OCI-LY1 (cell line): ENCODE measurements around the gene ARL6IP5.

ENCODE experiments used
- H2AFZ ChIP-seq: fragments of 200-600 bp; sonication (generic), shearing (Covaris generic); 2 replicates; pipeline ENCODE4 v1.6.0; 2014; ENCODE audit warnings: antibody characterized with exemption, mild to moderate bottlenecking, low read length
- H3F3A ChIP-seq: fragments of 200-600 bp; sonication (generic), shearing (Covaris generic); 2 replicates; pipeline ENCODE4 v1.6.0; 2014; ENCODE audit warnings: mild to moderate bottlenecking, antibody characterized with exemption, low read length, moderate library complexity; ENCODE audit not compliant: insufficient read depth
- H3K27ac ChIP-seq: fragments of 200-600 bp; sonication (generic); 2 replicates; pipeline ENCODE4 v1.5.1; 2014; ENCODE audit warnings: low read length, mixed run types, mild to moderate bottlenecking, low read depth; ENCODE audit not compliant: poor library complexity, severe bottlenecking
- H3K27me3 ChIP-seq: fragments of 200-600 bp; sonication (generic); 2 replicates; pipeline ENCODE4 v1.6.0; 2014; ENCODE audit warnings: antibody characterized with exemption, mild to moderate bottlenecking, low read length, moderate library complexity; ENCODE audit not compliant: insufficient read depth
- H3K36me3 ChIP-seq: fragments of 200-600 bp; sonication (generic); 2 replicates; pipeline ENCODE4 v1.6.1; 2014; ENCODE audit warnings: mild to moderate bottlenecking, antibody characterized with exemption, low read length, moderate library complexity, mixed read lengths; ENCODE audit not compliant: insufficient read depth
- H3K4me1 ChIP-seq: fragments of 200-600 bp; sonication (generic); 2 replicates; pipeline ENCODE4 v1.5.1; 2014; ENCODE audit warnings: mild to moderate bottlenecking, low read length, moderate library complexity; ENCODE audit not compliant: insufficient read depth, severe bottlenecking
- H3K4me2 ChIP-seq: fragments of 200-600 bp; sonication (generic), shearing (Covaris generic); 2 replicates; pipeline ENCODE4 v1.6.1; 2014; ENCODE audit warnings: low read length
- H3K4me3 ChIP-seq: fragments of 200-600 bp; sonication (generic); 2 replicates; pipeline ENCODE4 v1.5.1; 2014; ENCODE audit warnings: low read length, low read depth, mild to moderate bottlenecking, mixed read lengths; ENCODE audit not compliant: poor library complexity, severe bottlenecking
- H3K79me2 ChIP-seq: fragments of 200-600 bp; shearing (Covaris generic); 2 replicates; pipeline ENCODE4 v1.6.1; 2016; ENCODE audit warnings: mixed run types, low read length, mixed read lengths; ENCODE audit not compliant: insufficient read depth
- H3K9ac ChIP-seq: fragments of 200-600 bp; sonication (generic), shearing (Covaris generic); 2 replicates; pipeline ENCODE4 v1.6.1; 2014; ENCODE audit warnings: mild to moderate bottlenecking, low read length, mixed read lengths
- H3K9me2 ChIP-seq: fragments of 200-600 bp; sonication (generic), shearing (Covaris generic); 2 replicates; pipeline ENCODE4 v1.6.1; 2014; ENCODE audit warnings: low read depth, mild to moderate bottlenecking, low read length, mixed read lengths
- H3K9me3 ChIP-seq: fragments of 200-600 bp; shearing (Covaris generic); 2 replicates; pipeline ENCODE4 v1.6.1; 2014; ENCODE audit warnings: low read length, mixed read lengths
- H4K20me1 ChIP-seq: fragments of 200-600 bp; sonication (generic), shearing (Covaris generic); 2 replicates; pipeline ENCODE4 v1.6.0; 2016; ENCODE audit warnings: mild to moderate bottlenecking, low read length; ENCODE audit not compliant: insufficient read depth
- EZH2 ChIP-seq: fragments of 200-600 bp; sonication (generic), shearing (Covaris generic); IDR thresholded peaks from 2 replicates; pipeline ENCODE4 v1.8.0; 2017; ENCODE audit warnings: borderline replicate concordance, mixed run types, mild to moderate bottlenecking, antibody characterized with exemption, low read length, moderate library complexity, mixed read lengths
- TF ChIP-seq, protein P1 (sequence below): fragments of 200-600 bp; sonication (generic), shearing (Covaris generic); IDR thresholded peaks from 2 replicates; pipeline ENCODE4 v1.5.1; 2017; ENCODE audit warnings: mild to moderate bottlenecking, antibody characterized with exemption, low read length, moderate library complexity, mixed read lengths

ARL6IP5 gene

GRCh38 chr3:69065318-69065964 lies 19.3 kb upstream of the ARL6IP5 start:
- Histone ChIP-seq H3K9me3 (no peaks in the 10 kb centered on the region), H3K4me1 (peaks cover 14% of the 10 kb centered on the region), H3K27me3 (no peaks in the 10 kb centered on the region), H3K4me2 (no peak overlapping the region), H3F3A (no peaks in the 10 kb centered on the region; the same call in 1 of the 2 replicates), H3K36me3 (peaks cover 68% of the 10 kb centered on the region), H4K20me1 (no peaks in the 10 kb centered on the region), H2AFZ (no peak overlapping the region), H3K4me3 (no peak overlapping the region), H3K27ac (no peak overlapping the region), H3K9me2 (no peaks in the 10 kb centered on the region; the same call in 1 of the 2 replicates), H3K9ac (no peak overlapping the region), H3K79me2 (0 out of 2 replicates have a peak, but pooled peaks cover 4% of the 10 kb centered on the region)
- no peak for TF ChIP-seq EZH2
- TF ChIP-seq, protein P1, sequence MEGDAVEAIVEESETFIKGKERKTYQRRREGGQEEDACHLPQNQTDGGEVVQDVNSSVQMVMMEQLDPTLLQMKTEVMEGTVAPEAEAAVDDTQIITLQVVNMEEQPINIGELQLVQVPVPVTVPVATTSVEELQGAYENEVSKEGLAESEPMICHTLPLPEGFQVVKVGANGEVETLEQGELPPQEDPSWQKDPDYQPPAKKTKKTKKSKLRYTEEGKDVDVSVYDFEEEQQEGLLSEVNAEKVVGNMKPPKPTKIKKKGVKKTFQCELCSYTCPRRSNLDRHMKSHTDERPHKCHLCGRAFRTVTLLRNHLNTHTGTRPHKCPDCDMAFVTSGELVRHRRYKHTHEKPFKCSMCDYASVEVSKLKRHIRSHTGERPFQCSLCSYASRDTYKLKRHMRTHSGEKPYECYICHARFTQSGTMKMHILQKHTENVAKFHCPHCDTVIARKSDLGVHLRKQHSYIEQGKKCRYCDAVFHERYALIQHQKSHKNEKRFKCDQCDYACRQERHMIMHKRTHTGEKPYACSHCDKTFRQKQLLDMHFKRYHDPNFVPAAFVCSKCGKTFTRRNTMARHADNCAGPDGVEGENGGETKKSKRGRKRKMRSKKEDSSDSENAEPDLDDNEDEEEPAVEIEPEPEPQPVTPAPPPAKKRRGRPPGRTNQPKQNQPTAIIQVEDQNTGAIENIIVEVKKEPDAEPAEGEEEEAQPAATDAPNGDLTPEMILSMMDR: no peak

DNA sequence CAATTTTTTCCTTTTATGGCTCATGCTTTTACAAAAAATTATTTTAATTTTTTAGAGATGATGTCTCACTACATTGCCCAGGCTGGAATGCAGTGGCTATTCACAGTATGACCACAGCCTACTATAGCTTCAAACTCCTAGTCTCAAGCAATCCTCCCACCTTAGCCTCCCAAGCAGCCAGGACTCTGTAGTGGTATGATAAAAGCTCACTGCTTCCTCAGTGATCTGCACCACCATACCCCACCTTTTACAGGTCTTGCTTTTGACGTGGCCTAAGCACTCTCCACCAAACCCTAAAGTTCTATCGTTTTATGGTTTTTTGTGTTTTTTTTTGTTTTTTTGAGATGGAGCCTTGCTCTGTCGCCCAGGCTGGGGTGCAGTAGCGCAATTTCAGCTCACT lies 18.6 kb upstream of the ARL6IP5 start:
- H3K36me3 ChIP-seq: peaks cover 68% of the 10 kb centered on the region

GRCh38 chr3:69072928-69073327 lies 11.8 kb upstream of the ARL6IP5 start:
- H3K79me2 ChIP-seq: peaks cover 14% of the 10 kb centered on the region
- no peak overlapping the region for H3K4me2 ChIP-seq
- H4K20me1 ChIP-seq: no peaks in the 10 kb centered on the region

More for the DNA sequence above, 18.6 kb upstream of the ARL6IP5 start:
- Histone ChIP-seq H3K27me3 (no peaks in the 10 kb centered on the region), H4K20me1 (no peaks in the 10 kb centered on the region), H3K4me3 (no peak overlapping the region), H3K79me2 (0 out of 2 replicates have a peak, but pooled peaks cover 4% of the 10 kb centered on the region), H3K4me2 (no peak overlapping the region), H3K9me3 (no peaks in the 10 kb centered on the region), H3K9ac (no peak overlapping the region), H3K27ac (no peak overlapping the region), H2AFZ (no peak overlapping the region), H3K9me2 (no peaks in the 10 kb centered on the region; the same call in 1 of the 2 replicates), H3K4me1 (peaks cover 14% of the 10 kb centered on the region), H3F3A (no peaks in the 10 kb centered on the region; the same call in 1 of the 2 replicates)
- TF ChIP-seq, protein P1: no peak
- TF ChIP-seq EZH2: no peak

More at GRCh38 chr3:69072928-69073327, 11.8 kb upstream of the ARL6IP5 start:
- H3K36me3 ChIP-seq: peaks cover 52% of the 10 kb centered on the region; the same call in 1 of the 2 replicates
- peaks cover 22% of the 10 kb centered on the region for H3K4me1 ChIP-seq
- H2AFZ ChIP-seq: no peak overlapping the region
- no peak overlapping the region for H3K27ac ChIP-seq
- no peak overlapping the region for H3K9ac ChIP-seq
- no peaks in the 10 kb centered on the region; the same call in 1 of the 2 replicates for H3F3A ChIP-seq
- TF ChIP-seq, protein P1: no peak
- no peak for TF ChIP-seq EZH2
- no peaks in the 10 kb centered on the region for H3K9me2 ChIP-seq
- H3K27me3 ChIP-seq: no peaks in the 10 kb centered on the region
- H3K4me3 ChIP-seq: no peak overlapping the region
- no peaks in the 10 kb centered on the region for H3K9me3 ChIP-seq
